Stimulated activated CD8-positive, alpha-beta memory T cell treated with anti-CD3 and anti-CD28 coated beads, Interleukin-7, amount 100 ng/mL, for 24 hours (primary cell): ENCODE measurements around the gene WASF1.
"Not testable (repeated sequence)": the region's sequence is repeated elsewhere in the genome, so short reads cannot be mapped to it uniquely, and the experiment has no call there.

ENCODE experiments used
- DNase-seq: peaks from one replicate; pipeline ENCODE4 v3.0.0-alpha.2; 2020; ENCODE audit warnings: low read depth

The WASF1 gene

GRCh38 chr6:110089323-110089722 is 90.1 kb downstream of the WASF1 start:
- no peak for DNase-seq

GRCh38 chr6:110085285-110085684 is 94.2 kb downstream of the WASF1 start:
- DNase-seq, result no peak

DNA sequence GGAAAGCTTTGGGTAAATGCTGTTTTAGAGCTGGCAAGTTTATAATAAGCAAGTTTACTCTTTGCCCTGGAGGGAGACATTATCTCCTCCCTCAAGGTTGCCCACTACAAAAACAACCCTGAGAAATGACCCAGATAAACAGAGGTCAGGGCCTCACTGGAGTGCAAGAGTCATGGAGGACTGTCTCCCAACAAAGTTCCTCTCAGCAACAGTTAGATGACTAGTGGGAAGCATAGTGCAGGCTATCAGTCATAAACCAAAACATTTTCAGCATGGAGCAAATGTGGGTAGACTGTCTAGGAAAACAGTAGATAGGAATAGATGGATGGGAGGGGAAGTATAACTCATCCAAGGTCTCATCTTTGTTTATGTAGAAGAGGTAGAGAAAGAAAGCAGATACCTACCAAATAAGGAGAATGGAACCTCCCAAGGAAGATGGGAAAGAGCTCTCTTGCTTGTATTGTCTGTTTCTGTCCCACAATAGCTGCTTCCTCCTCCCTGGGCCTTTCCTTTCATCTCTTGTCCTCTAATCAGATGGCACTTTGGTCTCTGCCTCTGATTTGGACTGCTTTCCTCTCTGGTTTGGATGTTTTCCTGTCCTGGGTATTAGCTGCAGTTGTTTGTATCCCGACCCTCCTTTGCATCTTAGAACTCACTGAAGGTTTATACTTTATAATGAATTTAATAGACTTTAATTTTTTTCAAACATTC is 95.4 kb downstream of the WASF1 start:
- no peak for DNase-seq

GRCh38 chr6:110075406-110075805 is 104.1 kb downstream of the WASF1 start:
- no peak for DNase-seq

GRCh38 chr6:110073474-110073873 is 106.0 kb downstream of the WASF1 start:
- not testable (repeated sequence) for DNase-seq

DNA sequence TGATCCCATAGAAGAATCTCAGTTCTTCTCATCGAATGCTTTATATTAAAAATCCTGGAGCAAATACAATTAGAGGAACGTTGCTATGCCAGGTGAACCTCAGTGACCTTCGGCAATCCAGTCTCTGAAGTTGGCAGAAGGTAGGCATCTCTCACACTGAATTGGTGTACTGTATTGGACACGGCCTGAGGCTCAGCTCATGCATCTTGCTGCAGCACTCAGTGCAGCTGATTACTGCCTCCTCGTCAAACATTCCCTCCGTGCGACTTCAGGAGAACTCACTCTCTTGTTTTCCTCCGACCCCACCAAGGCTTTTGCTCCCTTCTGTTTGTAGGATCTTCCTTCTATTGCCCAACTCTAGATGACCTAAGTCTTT is 110.9 kb downstream of the WASF1 start:
- no peak for DNase-seq

GRCh38 chr6:110067837-110068591 is 111.5 kb downstream of the WASF1 start:
- DNase-seq, result no peak

- no peak for DNase-seq
These were observed 114.5 kb downstream of the WASF1 start for GRCh38 chr6:110064744-110065524.

DNA sequence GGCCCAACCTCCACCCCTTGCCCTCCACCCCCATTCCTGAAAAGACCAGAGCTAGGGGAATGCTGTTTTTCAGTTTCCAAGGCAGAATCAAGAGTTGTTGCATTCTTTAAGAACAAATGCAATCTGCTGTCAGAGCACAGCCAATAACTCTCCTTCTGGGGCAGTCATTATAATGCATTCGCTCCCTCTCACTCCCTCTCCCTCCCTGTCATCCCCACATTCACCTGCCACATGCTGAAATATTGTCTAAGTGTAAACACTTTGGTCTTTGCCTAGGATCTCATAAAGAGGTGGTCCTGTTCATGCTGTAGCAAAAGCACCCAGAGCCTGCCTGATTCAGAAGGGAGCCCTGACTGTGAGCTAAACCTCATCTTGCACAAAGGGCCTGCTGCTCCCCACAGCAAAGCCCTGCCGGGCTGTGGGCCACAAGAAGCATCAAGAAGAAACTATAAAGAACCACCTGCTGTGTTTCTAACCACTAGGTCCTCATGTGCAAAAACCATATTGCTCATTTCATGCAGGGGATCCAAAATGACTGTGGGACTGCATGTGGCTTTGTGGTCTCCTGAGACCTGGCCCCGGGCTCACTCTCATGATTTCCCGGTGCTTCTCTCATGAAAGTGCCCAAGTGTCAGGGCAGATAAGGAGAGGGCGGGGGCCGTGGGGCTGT is 115.7 kb downstream of the WASF1 start:
- no peak for DNase-seq

DNA sequence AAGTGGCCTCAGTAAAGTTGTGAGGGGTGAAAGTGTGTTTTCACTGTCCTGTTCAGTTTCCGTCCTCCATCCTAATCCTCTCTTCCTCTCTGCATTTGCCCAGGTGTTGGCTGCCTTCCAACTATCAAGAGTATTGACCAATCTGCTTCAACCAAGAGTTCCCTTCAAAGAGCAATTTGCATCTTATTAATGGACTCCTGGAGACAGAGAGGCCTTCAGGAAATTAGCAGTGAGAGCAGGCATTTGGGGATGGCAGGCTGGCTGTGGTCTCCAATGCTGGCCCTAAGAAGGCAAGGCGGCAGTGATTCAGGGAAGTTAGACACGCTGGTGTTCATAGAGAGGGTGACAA is 124.1 kb downstream of the WASF1 start:
- no peak for DNase-seq

DNA sequence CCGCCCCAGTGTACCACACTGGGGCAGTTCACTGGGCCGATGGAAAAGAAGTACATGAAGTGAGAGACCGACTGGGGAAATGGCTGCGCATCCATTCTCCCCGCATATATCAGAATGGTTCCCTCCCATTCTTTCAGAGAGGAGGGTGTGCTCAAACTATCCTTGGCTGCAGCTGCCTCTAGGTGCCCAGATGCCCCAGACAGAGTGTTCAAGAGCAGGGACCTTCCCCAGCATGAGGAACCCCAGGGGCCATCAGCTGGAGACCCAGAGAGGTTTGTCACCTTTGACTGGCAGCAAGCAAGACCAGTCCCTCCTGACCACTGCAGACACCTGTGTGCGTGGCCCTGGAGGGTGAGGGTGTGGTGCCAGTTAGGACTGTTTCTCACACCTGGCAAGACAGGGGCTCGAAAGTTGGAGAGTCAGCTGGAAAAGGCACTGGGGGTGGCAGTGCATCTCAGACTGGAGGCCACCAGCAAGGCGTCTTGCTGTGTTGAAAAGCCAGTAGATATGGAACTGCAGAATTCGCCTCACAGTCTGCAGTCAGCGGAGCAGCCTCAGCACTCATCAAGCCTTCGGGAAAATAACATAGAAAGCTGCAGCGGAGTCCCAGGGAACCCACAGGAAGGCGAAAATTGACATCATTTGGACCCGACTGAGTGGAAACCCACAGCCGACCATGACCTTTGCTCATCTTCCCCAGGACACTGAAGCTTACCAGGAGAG is 124.6 kb downstream of the WASF1 start:
- DNase-seq, result no peak

DNA sequence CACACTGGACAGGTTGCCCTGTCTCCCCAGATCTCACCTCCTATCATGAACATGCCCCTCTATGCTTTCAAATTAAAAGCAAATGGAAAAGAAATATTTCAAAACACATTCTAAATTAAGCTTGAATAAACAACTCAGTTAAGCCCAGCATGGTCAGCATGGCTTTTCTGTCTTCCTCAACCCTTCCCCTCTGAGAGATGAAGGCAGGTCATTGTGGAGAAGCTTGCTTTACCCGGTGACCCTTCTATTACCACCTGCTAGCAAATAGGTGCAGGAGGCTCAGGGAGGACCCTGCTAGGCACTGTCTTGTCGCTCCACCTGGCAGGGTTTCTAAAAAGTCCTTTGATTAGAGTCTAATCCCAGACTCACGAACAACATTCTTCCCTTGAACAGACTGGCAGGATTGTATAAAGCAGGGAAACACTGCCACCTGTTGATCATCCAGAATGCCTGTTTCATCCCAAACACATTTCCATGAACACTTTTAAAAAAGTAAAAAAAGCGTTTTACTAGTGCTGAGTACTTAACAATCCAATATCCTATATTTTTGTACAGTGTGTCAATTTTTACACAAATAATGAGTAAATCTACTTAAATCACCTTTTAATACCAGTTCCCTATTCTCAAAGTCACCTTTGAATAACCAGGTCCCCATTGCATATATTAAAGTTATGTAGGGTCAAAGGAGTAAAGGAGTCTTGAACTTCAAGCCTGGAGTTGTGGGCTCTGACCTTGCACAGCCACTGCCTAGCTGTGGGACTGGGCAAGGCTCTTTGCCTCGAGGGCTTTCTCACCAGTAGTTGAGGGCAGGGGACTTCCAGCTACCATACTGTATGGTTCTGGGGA is 125.9 kb downstream of the WASF1 start:
- no peak for DNase-seq

GRCh38 chr6:110050440-110050813 is 129.0 kb downstream of the WASF1 start:
- no peak for DNase-seq
